Peyer's patch (tissue), 4 donors: ENCODE measurements around the gene KLF1.

Experiments
- POLR2A ChIP-seq, 2 donors: fragments of 450-650 bp; IDR thresholded peaks; one replicate each; pipeline ENCODE4 v1.5.1; 2017; ENCODE audit warnings: antibody characterized with exemption in 2 of 2, mild to moderate bottlenecking in 2 of 2, moderate library complexity in 2 of 2
- TF ChIP-seq, protein P1 (sequence below), 6 experiments: fragments of 450-650 bp in 4 of 6; fragments of 200-600 bp in 2 of 6; sonication (generic) in 1 of 6; IDR thresholded peaks; one replicate each; pipeline ENCODE4 v1.5.1; 2017 to 2019; ENCODE audit warnings: antibody characterized with exemption in 6 of 6, mild to moderate bottlenecking in 3 of 6, moderate library complexity in 1 of 6

DNA sequence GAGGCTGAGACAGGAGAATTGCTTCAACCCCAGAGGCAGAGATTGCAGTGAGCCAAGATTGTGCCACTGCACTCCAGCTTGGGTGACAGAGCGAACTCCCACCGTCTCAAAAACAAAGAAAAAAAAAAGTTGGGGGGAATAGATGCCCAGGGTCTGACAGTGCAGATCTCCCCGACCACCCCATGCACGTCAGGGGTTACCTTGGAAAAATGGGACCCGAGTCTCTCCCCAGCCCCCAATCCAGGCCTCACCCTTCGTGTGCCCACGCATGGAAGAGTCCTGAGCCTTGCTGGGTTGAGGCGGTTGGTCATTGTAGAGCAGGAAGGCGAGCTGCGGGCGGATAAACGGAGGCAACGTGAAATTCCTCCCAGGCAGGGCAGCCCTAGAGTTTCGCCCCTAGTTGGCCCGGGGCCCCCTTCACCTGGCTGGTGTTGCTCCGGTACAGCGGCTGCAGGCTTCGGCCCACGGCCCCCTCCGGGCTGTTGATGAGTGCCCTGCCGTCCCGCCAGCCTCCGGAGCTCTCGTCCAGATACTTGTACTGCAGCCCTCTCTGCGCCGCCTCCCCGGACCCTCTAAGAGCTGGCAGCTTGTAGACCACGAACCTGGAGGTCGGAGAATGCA is 6.3 kb downstream of the KLF1 start:
- TF ChIP-seq, protein P1, sequence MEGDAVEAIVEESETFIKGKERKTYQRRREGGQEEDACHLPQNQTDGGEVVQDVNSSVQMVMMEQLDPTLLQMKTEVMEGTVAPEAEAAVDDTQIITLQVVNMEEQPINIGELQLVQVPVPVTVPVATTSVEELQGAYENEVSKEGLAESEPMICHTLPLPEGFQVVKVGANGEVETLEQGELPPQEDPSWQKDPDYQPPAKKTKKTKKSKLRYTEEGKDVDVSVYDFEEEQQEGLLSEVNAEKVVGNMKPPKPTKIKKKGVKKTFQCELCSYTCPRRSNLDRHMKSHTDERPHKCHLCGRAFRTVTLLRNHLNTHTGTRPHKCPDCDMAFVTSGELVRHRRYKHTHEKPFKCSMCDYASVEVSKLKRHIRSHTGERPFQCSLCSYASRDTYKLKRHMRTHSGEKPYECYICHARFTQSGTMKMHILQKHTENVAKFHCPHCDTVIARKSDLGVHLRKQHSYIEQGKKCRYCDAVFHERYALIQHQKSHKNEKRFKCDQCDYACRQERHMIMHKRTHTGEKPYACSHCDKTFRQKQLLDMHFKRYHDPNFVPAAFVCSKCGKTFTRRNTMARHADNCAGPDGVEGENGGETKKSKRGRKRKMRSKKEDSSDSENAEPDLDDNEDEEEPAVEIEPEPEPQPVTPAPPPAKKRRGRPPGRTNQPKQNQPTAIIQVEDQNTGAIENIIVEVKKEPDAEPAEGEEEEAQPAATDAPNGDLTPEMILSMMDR (IDR thresholded peaks at IDR 0.05), result no peak
- TF ChIP-seq POLR2A (IDR thresholded peaks at IDR 0.05), result no peak
